SKM-1 treated with dmso at 0.1 percent for 144 hours (cell line): Measurements from ENCODE around the gene DAGLB.
"Not testable (repeated sequence)": the region's sequence is repeated elsewhere in the genome, so short reads cannot be mapped to it uniquely, and the experiment has no call there.

Experiments used
- DNase-seq: peaks from one replicate; lab custom pipeline; 2025; ENCODE audit not compliant: unreplicated experiment; lab: John Stamatoyannopoulos, UW

Gene DAGLB

GRCh38 chr7:6401536-6401935 is 46.2 kb downstream of the DAGLB start:
- no peak for DNase-seq

- not testable (repeated sequence) for DNase-seq
Observed at GRCh38 chr7:6400243-6401105, 47.3 kb downstream of the DAGLB start.

GRCh38 chr7:6399351-6399750 is 48.4 kb downstream of the DAGLB start:
- no peak for DNase-seq

- no peak for DNase-seq
Observed at GRCh38 chr7:6398943-6399342, 48.8 kb downstream of the DAGLB start.

GRCh38 chr7:6397759-6398495 is 49.8 kb downstream of the DAGLB start:
- not testable (repeated sequence) for DNase-seq

- DNase-seq, result peak; percentile 52
Observed at GRCh38 chr7:6395898-6396595, 51.7 kb downstream of the DAGLB start.

GRCh38 chr7:6394114-6394513 is 53.6 kb downstream of the DAGLB start:
- no peak for DNase-seq

- no peak for DNase-seq
Observed at GRCh38 chr7:6393667-6394056, 54.1 kb downstream of the DAGLB start.

- DNase-seq, result no peak
Observed at GRCh38 chr7:6392712-6393666, 54.8 kb downstream of the DAGLB start.

GRCh38 chr7:6389728-6390127 is 58.0 kb downstream of the DAGLB start:
- DNase-seq, result no peak

- DNase-seq, result no peak
Observed at GRCh38 chr7:6387734-6388294, 59.9 kb downstream of the DAGLB start.

GRCh38 chr7:6386779-6387178 is 61.0 kb downstream of the DAGLB start:
- no peak for DNase-seq

- DNase-seq, result no peak
Observed at GRCh38 chr7:6385909-6386560, 61.7 kb downstream of the DAGLB start.

GRCh38 chr7:6385110-6385781 is 62.5 kb downstream of the DAGLB start:
- no peak for DNase-seq

GRCh38 chr7:6384327-6384726 is 63.4 kb downstream of the DAGLB start:
- DNase-seq, result no peak

- no peak for DNase-seq
Observed at GRCh38 chr7:6382817-6383216, 64.9 kb downstream of the DAGLB start.

- not testable (repeated sequence) for DNase-seq
Observed at GRCh38 chr7:6381846-6382245, 65.9 kb downstream of the DAGLB start.

- no peak for DNase-seq
Observed at GRCh38 chr7:6380310-6381095, 67.3 kb downstream of the DAGLB start.
